PC-3 (cell line): ENCODE results near the gene ATG5. TPM values are rescaled to one million over a fixed set of nuclear protein-coding genes. Genes with fewer than 3 reads are reported as not detected.

ENCODE experiments used
- ATAC-seq: fragments of 200-7000 bp; cut with Tn5 transposase; 2 replicates; pipeline ENCODE4 v1.9.1; 2020; ENCODE audit warnings: mild to moderate bottlenecking, moderate library complexity
- BruUV-seq: library from RNA; stranded (reverse); fragments of 400-500 nt; replicated peaks from 2 replicates; lab custom pipeline; 2021; lab: Mats Ljungman, UMichigan
- CTCF ChIA-PET: fragments of 300-600 bp; sonication (Branson Sonifier 250); formaldehyde crosslinking; loops from one replicate; lab custom pipeline; 2022; ENCODE audit warnings: antibody characterized with exemption; lab: Charles Lee
- POLR2A ChIA-PET: fragments of 300-600 bp; sonication (Branson Sonifier 250); formaldehyde crosslinking; loops from one replicate; lab custom pipeline; 2022; ENCODE audit warnings: antibody characterized with exemption; ENCODE audit not compliant: unreplicated experiment; lab: Charles Lee
- DNase-seq: peaks from one replicate; pipeline ENCODE4 v3.0.0-alpha.2; 2015
- H2AFZ ChIP-seq: fragments of 300-600 bp; sonication (generic); 2 replicates; pipeline ENCODE4 v1.6.0; 2016; ENCODE audit warnings: antibody characterized with exemption, low read length
- H3F3A ChIP-seq: fragments of 300-600 bp; sonication (generic); one replicate; pipeline ENCODE4 v1.6.0; 2017; ENCODE audit warnings: antibody characterized with exemption, low read length, control low read depth, mild to moderate bottlenecking; ENCODE audit not compliant: unreplicated experiment
- H3K27ac ChIP-seq: fragments of 300-600 bp; sonication (generic); 2 replicates; pipeline ENCODE4 v1.5.1; 2016; ENCODE audit warnings: mild to moderate bottlenecking, low read length
- H3K27me3 ChIP-seq: fragments of 300-600 bp; sonication (generic); 2 replicates; pipeline ENCODE4 v1.6.1; 2016; ENCODE audit warnings: low read length, mixed read lengths
- H3K36me3 ChIP-seq: fragments of 300-600 bp; sonication (generic); 2 replicates; pipeline ENCODE4 v1.6.1; 2016; ENCODE audit warnings: low read depth, mixed run types, low read length, mixed read lengths
- H3K4me1 ChIP-seq: fragments of 300-600 bp; sonication (generic); 2 replicates; pipeline ENCODE4 v1.5.1; 2016; ENCODE audit warnings: low read length; ENCODE audit not compliant: insufficient read depth
- H3K4me2 ChIP-seq: fragments of 300-600 bp; sonication (generic); 2 replicates; pipeline ENCODE4 v1.6.0; 2016; ENCODE audit warnings: low read length
- H3K4me3 ChIP-seq: fragments of 300-600 bp; sonication (generic); 2 replicates; pipeline ENCODE4 v1.5.1; 2016; ENCODE audit warnings: mild to moderate bottlenecking, low read length, mixed read lengths
- H3K79me2 ChIP-seq: fragments of 300-600 bp; sonication (generic); 2 replicates; pipeline ENCODE4 v1.6.1; 2017; ENCODE audit warnings: low read length, mixed read lengths
- H3K9ac ChIP-seq: fragments of 300-600 bp; sonication (generic); 2 replicates; pipeline ENCODE4 v1.6.0; 2016; ENCODE audit warnings: mild to moderate bottlenecking, low read length
- H3K9me2 ChIP-seq: fragments of 300-600 bp; sonication (generic); replicated peaks from 2 replicates; pipeline ENCODE4 v1.6.1; 2016; ENCODE audit warnings: mixed run types, low read length, mixed read lengths
- H3K9me3 ChIP-seq: fragments of 300-600 bp; sonication (generic); 2 replicates; pipeline ENCODE4 v1.6.1; 2016; ENCODE audit warnings: low read length, mixed read lengths
- H4K20me1 ChIP-seq: fragments of 300-600 bp; sonication (generic); 2 replicates; pipeline ENCODE4 v1.6.1; 2016; ENCODE audit warnings: low read length, mixed read lengths
- CTCF ChIP-seq: fragments of 300-600 bp; sonication (generic); conservative IDR thresholded peaks from 2 replicates; pipeline ENCODE4 v1.5.1; 2017; ENCODE audit warnings: antibody characterized with exemption, low read depth, mild to moderate bottlenecking, low read length
- EZH2 ChIP-seq: fragments of 300-600 bp; sonication (generic); IDR thresholded peaks from one replicate; pipeline ENCODE4 v1.6.1; 2017; ENCODE audit warnings: antibody characterized with exemption, mild to moderate bottlenecking, low read length; ENCODE audit not compliant: unreplicated experiment
- EZH2phosphoT487 ChIP-seq: fragments of 300-600 bp; sonication (generic); IDR thresholded peaks from 2 replicates; pipeline ENCODE4 v1.6.1; 2018; ENCODE audit warnings: mild to moderate bottlenecking, antibody characterized with exemption, low read length, borderline replicate concordance
- intact Hi-C: fragments of 100-400 bp; cut with micrococcal nuclease; formaldehyde crosslinking; loops from 2 replicates; pipeline ENCODE4 v1.9.0; 2023
- total RNA-seq: library from RNA; depleted of rRNA; stranded (reverse); fragments of >200 nt; gene quantifications from 2 replicates; pipeline ENCODE4 v1.2.3, GENCODE V29; 2014

ATG5 gene
- total RNA-seq, 1 experiment from 2014 or later: 38.8 TPM

GRCh38 chr6:106180208-106180607 is 145.4 kb downstream of the ATG5 start:
- no peaks in the 10 kb centered on the region for H4K20me1 ChIP-seq
- H3K79me2 ChIP-seq: no peaks in the 10 kb centered on the region
- ATAC-seq (no peak), DNase-seq (no peak)
- no peak overlapping the region for H3K27ac ChIP-seq
- H3K9ac ChIP-seq: no peak overlapping the region
- no peaks in the 10 kb centered on the region for H3K27me3 ChIP-seq
- H3K36me3 ChIP-seq: no peaks in the 10 kb centered on the region
- H3F3A ChIP-seq: no peaks in the 10 kb centered on the region
- no peaks in the 10 kb centered on the region for H3K9me3 ChIP-seq
- H3K4me3 ChIP-seq: no peak overlapping the region
- H3K4me1 ChIP-seq: peaks cover 29% of the 10 kb centered on the region
- ChIA-PET POLR2A (no interaction called here), CTCF (no interaction called here)
- no peak for TF ChIP-seq EZH2
- no peak for TF ChIP-seq EZH2phosphoT487
- no peak for TF ChIP-seq CTCF
- BruUV-seq: no TSS peak
- intact Hi-C loops: no loop called here
- no peak overlapping the region for H2AFZ ChIP-seq
- H3K9me2 ChIP-seq: no peaks in the 10 kb centered on the region
- H3K4me2 ChIP-seq: no peak overlapping the region

GRCh38 chr6:106178900-106179299 is 146.7 kb downstream of the ATG5 start:
- H3K4me3 ChIP-seq: no peak overlapping the region
- H3K79me2 ChIP-seq: no peaks in the 10 kb centered on the region
- H3K4me1 ChIP-seq: peaks cover 29% of the 10 kb centered on the region
- H3K9ac ChIP-seq: no peak overlapping the region
- intact Hi-C loops: no loop called here
- H3K27me3 ChIP-seq: no peaks in the 10 kb centered on the region
- TF ChIP-seq CTCF (no peak), EZH2 (no peak), EZH2phosphoT487 (no peak)
- no peaks in the 10 kb centered on the region for H3K9me3 ChIP-seq
- no peaks in the 10 kb centered on the region for H3K9me2 ChIP-seq
- DNase-seq: no peak
- ATAC-seq: no peak
- H3K27ac ChIP-seq: no peak overlapping the region
- H3K4me2 ChIP-seq: no peak overlapping the region
- no peaks in the 10 kb centered on the region for H4K20me1 ChIP-seq
- BruUV-seq: no TSS peak
- H2AFZ ChIP-seq: no peak overlapping the region
- H3K36me3 ChIP-seq: no peaks in the 10 kb centered on the region
- ChIA-PET CTCF (interaction anchor here (0.6 kb wide), 1 partner anchor 14 kb away, joined by 3 read pairs; no protein-coding TSS in a partner anchor), POLR2A (no interaction called here)
- no peaks in the 10 kb centered on the region for H3F3A ChIP-seq

GRCh38 chr6:106177786-106178185 is 147.8 kb downstream of the ATG5 start:
- ChIA-PET CTCF (no interaction called here), POLR2A (no interaction called here)
- BruUV-seq: no TSS peak
- TF ChIP-seq EZH2phosphoT487 (no peak), CTCF (no peak), EZH2 (no peak)
- DNase-seq: no peak
- Histone ChIP-seq H3K36me3 (no peaks in the 10 kb centered on the region), H3K9me2 (no peaks in the 10 kb centered on the region), H3K4me1 (peaks cover 18% of the 10 kb centered on the region), H3K9me3 (no peaks in the 10 kb centered on the region), H3K79me2 (no peaks in the 10 kb centered on the region), H3K9ac (no peak overlapping the region), H3K27me3 (no peaks in the 10 kb centered on the region), H3K4me3 (no peak overlapping the region), H2AFZ (no peak overlapping the region), H3K27ac (no peak overlapping the region), H4K20me1 (no peaks in the 10 kb centered on the region), H3K4me2 (no peak overlapping the region), H3F3A (no peaks in the 10 kb centered on the region)
- intact Hi-C loops: no loop called here
- ATAC-seq: no peak
